ENCODE results near the gene RNF223. TPM values are rescaled to one million over a fixed set of nuclear protein-coding genes. Genes with fewer than 3 reads are reported as not detected.
"Not testable (repeated sequence)": the region's sequence is repeated elsewhere in the genome, so short reads cannot be mapped to it uniquely, and the experiment has no call there.

The RNF223 gene
- total RNA-seq, 1 donor from 2014 or later, result 7.5 TPM

GRCh38 chr1:1058088-1058905 is 15.8 kb downstream of the RNF223 start:
- Histone ChIP-seq H3K4me3 (ENCODE audit: low read depth, low read length) (no peak overlapping the region), H3K27me3 (ENCODE audit: control insufficient read depth, insufficient read depth, low read length) (peaks cover 2% of the 10 kb centered on the region), H3K36me3 (ENCODE audit: control insufficient read depth, insufficient read depth, low read length) (peaks cover 3% of the 10 kb centered on the region)
- no peak for DNase-seq (ENCODE audit: low read depth)
- TF ChIP-seq, protein P1, sequence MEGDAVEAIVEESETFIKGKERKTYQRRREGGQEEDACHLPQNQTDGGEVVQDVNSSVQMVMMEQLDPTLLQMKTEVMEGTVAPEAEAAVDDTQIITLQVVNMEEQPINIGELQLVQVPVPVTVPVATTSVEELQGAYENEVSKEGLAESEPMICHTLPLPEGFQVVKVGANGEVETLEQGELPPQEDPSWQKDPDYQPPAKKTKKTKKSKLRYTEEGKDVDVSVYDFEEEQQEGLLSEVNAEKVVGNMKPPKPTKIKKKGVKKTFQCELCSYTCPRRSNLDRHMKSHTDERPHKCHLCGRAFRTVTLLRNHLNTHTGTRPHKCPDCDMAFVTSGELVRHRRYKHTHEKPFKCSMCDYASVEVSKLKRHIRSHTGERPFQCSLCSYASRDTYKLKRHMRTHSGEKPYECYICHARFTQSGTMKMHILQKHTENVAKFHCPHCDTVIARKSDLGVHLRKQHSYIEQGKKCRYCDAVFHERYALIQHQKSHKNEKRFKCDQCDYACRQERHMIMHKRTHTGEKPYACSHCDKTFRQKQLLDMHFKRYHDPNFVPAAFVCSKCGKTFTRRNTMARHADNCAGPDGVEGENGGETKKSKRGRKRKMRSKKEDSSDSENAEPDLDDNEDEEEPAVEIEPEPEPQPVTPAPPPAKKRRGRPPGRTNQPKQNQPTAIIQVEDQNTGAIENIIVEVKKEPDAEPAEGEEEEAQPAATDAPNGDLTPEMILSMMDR (IDR thresholded peaks at IDR 0.05; ENCODE audit: insufficient read depth, low read length, poor library complexity, severe bottlenecking), result no peak

- not testable (repeated sequence) for H3K4me3 ChIP-seq (ENCODE audit: low read depth, low read length); H3K27me3 ChIP-seq (ENCODE audit: control insufficient read depth, insufficient read depth, low read length); H3K36me3 ChIP-seq (ENCODE audit: control insufficient read depth, insufficient read depth, low read length); DNase-seq (ENCODE audit: low read depth)
Measured at GRCh38 chr1:1057769-1058087, 16.4 kb downstream of the RNF223 start.

- no peak for DNase-seq (ENCODE audit: low read depth)
- TF ChIP-seq, protein P1 (IDR thresholded peaks at IDR 0.05; ENCODE audit: insufficient read depth, low read length, poor library complexity, severe bottlenecking), result no peak
- Histone ChIP-seq H3K4me3 (ENCODE audit: low read depth, low read length) (no peak overlapping the region), H3K36me3 (ENCODE audit: control insufficient read depth, insufficient read depth, low read length) (peaks cover 3% of the 10 kb centered on the region), H3K27me3 (ENCODE audit: control insufficient read depth, insufficient read depth, low read length) (peaks cover 2% of the 10 kb centered on the region)
Measured at GRCh38 chr1:1055841-1056736, 18.0 kb downstream of the RNF223 start.

- TF ChIP-seq, protein P1 (IDR thresholded peaks at IDR 0.05; ENCODE audit: insufficient read depth, low read length, poor library complexity, severe bottlenecking), result no peak
- no peak for DNase-seq (ENCODE audit: low read depth)
- no peak overlapping the region for H3K4me3 ChIP-seq (ENCODE audit: low read depth, low read length)
- H3K27me3 ChIP-seq (ENCODE audit: control insufficient read depth, insufficient read depth, low read length), result no peaks in the 10 kb centered on the region
- H3K36me3 ChIP-seq (ENCODE audit: control insufficient read depth, insufficient read depth, low read length), result peaks cover 3% of the 10 kb centered on the region
Measured at GRCh38 chr1:1054971-1055370, 19.1 kb downstream of the RNF223 start.

- TF ChIP-seq, protein P1 (IDR thresholded peaks at IDR 0.05; ENCODE audit: insufficient read depth, low read length, poor library complexity, severe bottlenecking), result no peak
- Histone ChIP-seq H3K27me3 (ENCODE audit: control insufficient read depth, insufficient read depth, low read length) (no peaks in the 10 kb centered on the region), H3K36me3 (ENCODE audit: control insufficient read depth, insufficient read depth, low read length) (peaks cover 3% of the 10 kb centered on the region), H3K4me3 (ENCODE audit: low read depth, low read length) (no peak overlapping the region)
- DNase-seq (ENCODE audit: low read depth), result no peak
Measured at GRCh38 chr1:1054099-1054700, 19.9 kb downstream of the RNF223 start.

- no peaks in the 10 kb centered on the region for H3K27me3 ChIP-seq (ENCODE audit: control insufficient read depth, insufficient read depth, low read length)
- H3K36me3 ChIP-seq (ENCODE audit: control insufficient read depth, insufficient read depth, low read length), result peaks cover 3% of the 10 kb centered on the region
- no peak for DNase-seq (ENCODE audit: low read depth)
- H3K4me3 ChIP-seq (ENCODE audit: low read depth, low read length), result no peak overlapping the region
- TF ChIP-seq, protein P1 (IDR thresholded peaks at IDR 0.05; ENCODE audit: insufficient read depth, low read length, poor library complexity, severe bottlenecking), result no peak
Measured at GRCh38 chr1:1053682-1054081, 20.4 kb downstream of the RNF223 start.
